Kidney (tissue), 14 donors: ENCODE data around the gene PSMA2. TPM values are rescaled to one million over a fixed set of nuclear protein-coding genes. Genes with fewer than 3 reads are reported as not detected.
"Not testable (repeated sequence)": the region's sequence is repeated elsewhere in the genome, so short reads cannot be mapped to it uniquely, and the experiment has no call there.

Experiments used
- DNase-seq, 5 donors: peaks; one replicate each; pipeline ENCODE4 v3.0.0-alpha.2; 2013 to 2020
- FAIRE-seq: peaks from 2 replicates; lab custom pipeline; 2012; peaks lifted over from hg19 to GRCh38; lab: Jason Lieb, UNC
- H3K27ac ChIP-seq, 2 donors: one replicate each; pipeline ENCODE4 v1.7.0; 2013; ENCODE audit warnings: low read depth in 2 of 2, low read length in 2 of 2, inconsistent platforms in 1 of 2
- H3K27me3 ChIP-seq: one replicate; pipeline ENCODE4 v1.7.1; 2013; ENCODE audit warnings: low read length, inconsistent platforms; ENCODE audit not compliant: control insufficient read depth, insufficient read depth
- H3K36me3 ChIP-seq, 3 donors: one replicate each; pipeline versions ENCODE4 v1.7.0 to v1.7.1; 2013; ENCODE audit warnings: low read length in 3 of 3, control low read depth in 1 of 3, inconsistent platforms in 1 of 3; ENCODE audit not compliant: insufficient read depth in 3 of 3, control insufficient read depth in 2 of 3
- H3K4me1 ChIP-seq, 3 donors: one replicate each; pipeline versions ENCODE4 v1.7.0 to v1.7.1; 2013; ENCODE audit warnings: low read length in 3 of 3, inconsistent platforms in 1 of 3, low read depth in 1 of 3; ENCODE audit not compliant: control insufficient read depth in 2 of 3, insufficient read depth in 2 of 3
- H3K4me3 ChIP-seq, 3 donors: one replicate each; pipeline versions ENCODE4 v1.7.0 to v1.8.1; 2013; ENCODE audit warnings: low read length in 3 of 3, control low read depth in 1 of 3, inconsistent platforms in 1 of 3
- H3K9ac ChIP-seq, 3 donors: one replicate each; pipeline versions ENCODE4 v1.7.0 to v1.7.1; 2013; ENCODE audit warnings: low read length in 3 of 3, control low read depth in 1 of 3, inconsistent platforms in 1 of 3
- H3K9me3 ChIP-seq, 3 donors: one replicate each; pipeline versions ENCODE4 v1.7.0 to v1.7.1; 2013; ENCODE audit warnings: low read length in 3 of 3, control low read depth in 1 of 3, inconsistent platforms in 1 of 3; ENCODE audit not compliant: control insufficient read depth in 2 of 3, insufficient read depth in 1 of 3
- intact Hi-C: fragments of 100-400 bp; cut with DNase I; formaldehyde crosslinking; loops from one replicate; pipeline ENCODE4 v1.11.1; 2022
- polyA plus RNA-seq: library from polyadenylated mRNA; stranded (reverse); fragments of 350-450 nt; fragmentation: Illumina TruSeq; extraction: RNeasy Lipid Tissue Mini Kit (QIAGEN cat#74804); gene quantifications from one replicate; pipeline ENCODE4 v1.2.3, GENCODE V29; 2014; ENCODE audit warnings: low read depth, low replicate concordance; ENCODE audit not compliant: insufficient read depth
- total RNA-seq: library from RNA; stranded (reverse); fragmentation: NEBNext Ultra II Directional; extraction: Animal tissue kit (Norgen Biotek cat#: 25700); gene quantifications from one replicate; pipeline ENCODE4 v1.2.1, GENCODE V29; 2021
- TF ChIP-seq, protein P1 (sequence below): IDR thresholded peaks from 3 replicates; pipeline ENCODE4 v1.5.1; 2012; ENCODE audit warnings: mild to moderate bottlenecking, moderate library complexity, borderline replicate concordance; ENCODE audit not compliant: insufficient read depth; ENCODE audit errors: extremely low read depth
- donor health status: control.
- donor health status: control.
- donor health status: control.
- donor health status: control.
- donor health status: control.
- donor health status: DM: yes; HTN: yes; CAD: no.
- donor health status: Normal renal cell carcinoma (clear cell type).

Gene PSMA2
- total and polyA plus RNA-seq, 2 donors from 2014 or later: 60.5 to 202 TPM

DNA sequence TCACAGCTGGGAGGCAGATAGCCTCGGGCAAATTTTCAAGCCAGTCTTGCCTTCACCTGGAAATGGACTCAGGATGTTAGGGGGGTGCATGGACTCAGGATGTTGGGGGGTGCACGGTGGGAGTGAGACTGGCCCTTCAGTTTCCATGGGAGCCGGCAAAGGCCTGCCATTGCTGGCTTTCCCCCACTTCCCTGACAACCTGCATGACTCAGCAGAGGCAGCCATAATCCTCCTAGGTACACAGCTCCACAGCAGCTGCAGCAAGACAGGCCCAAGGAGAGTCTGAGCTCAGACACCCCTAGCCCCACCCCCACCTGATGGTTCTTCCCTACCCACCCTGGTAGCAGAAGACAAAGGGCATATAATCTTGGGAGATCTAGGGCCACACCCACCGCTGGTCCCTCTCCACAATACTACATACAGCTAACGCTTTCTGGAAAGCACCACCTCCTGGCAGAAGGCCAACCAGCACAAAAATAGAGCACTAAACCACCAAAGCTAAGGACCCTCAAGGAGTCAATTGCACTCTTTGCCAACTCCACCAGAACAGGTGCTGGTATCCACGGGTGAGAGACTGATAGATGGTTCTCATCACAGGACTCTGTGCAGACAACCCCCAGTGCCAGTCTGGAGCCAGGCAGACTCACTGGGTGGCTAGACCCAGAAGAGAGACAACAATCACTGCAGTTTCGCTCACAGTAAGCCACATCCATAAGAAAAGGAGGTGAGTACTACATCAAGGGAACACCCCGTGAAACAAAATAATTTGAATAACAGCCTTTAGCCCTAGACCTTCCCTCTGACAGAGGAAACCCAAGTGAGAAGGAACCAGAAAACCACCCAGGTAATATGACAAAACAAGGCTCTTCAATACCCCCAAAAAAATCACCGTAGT is 38.4 kb downstream of the PSMA2 start:
- Histone ChIP-seq H3K4me1 (peaks cover 0 to 3% (median 0%) of the 10 kb centered on the region in 3 donors), H3K36me3 (no peaks in the 10 kb centered on the region), H3K27me3 (no peaks in the 10 kb centered on the region), H3K27ac (no peak overlapping the region), H3K9me3 (no peaks in the 10 kb centered on the region), H3K4me3 (no peak overlapping the region), H3K9ac (no peak overlapping the region)
- TF ChIP-seq, protein P1, sequence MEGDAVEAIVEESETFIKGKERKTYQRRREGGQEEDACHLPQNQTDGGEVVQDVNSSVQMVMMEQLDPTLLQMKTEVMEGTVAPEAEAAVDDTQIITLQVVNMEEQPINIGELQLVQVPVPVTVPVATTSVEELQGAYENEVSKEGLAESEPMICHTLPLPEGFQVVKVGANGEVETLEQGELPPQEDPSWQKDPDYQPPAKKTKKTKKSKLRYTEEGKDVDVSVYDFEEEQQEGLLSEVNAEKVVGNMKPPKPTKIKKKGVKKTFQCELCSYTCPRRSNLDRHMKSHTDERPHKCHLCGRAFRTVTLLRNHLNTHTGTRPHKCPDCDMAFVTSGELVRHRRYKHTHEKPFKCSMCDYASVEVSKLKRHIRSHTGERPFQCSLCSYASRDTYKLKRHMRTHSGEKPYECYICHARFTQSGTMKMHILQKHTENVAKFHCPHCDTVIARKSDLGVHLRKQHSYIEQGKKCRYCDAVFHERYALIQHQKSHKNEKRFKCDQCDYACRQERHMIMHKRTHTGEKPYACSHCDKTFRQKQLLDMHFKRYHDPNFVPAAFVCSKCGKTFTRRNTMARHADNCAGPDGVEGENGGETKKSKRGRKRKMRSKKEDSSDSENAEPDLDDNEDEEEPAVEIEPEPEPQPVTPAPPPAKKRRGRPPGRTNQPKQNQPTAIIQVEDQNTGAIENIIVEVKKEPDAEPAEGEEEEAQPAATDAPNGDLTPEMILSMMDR: no peak
- DNase-seq (no peak), FAIRE-seq (no peak)
- intact Hi-C loops: no loop called here

DNA sequence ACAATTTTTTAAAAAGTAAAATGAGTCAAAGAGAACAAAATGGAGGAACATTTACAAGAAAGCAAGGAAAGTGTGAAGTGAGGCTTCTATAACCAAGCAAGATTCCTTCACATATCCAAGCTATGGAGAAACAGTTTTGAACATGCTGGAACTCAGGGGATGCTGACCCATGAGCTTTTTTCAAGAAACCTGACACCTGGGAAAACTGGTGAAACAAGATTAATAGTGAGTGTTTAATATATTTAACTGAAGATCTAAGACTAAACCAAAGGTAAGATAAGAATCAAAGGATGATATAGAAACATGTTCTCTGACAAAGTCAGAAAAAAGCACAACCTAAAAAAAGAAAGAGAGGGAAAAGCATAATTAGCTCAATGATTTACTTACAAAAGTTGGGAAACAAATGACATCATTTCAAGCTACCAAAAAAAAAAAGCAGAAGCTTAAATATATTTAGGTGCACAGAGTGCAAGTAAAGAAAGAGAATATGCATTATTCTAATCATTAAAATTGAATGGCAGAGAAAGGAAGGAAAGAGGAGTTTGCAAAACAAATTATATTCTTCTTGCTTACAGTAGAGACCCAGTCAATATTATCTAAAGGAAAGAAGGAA is 45.0 kb downstream of the PSMA2 start:
- Histone ChIP-seq H3K27ac (no peak overlapping the region), H3K9me3 (no peaks in the 10 kb centered on the region), H3K27me3 (no peaks in the 10 kb centered on the region), H3K36me3 (no peaks in the 10 kb centered on the region), H3K4me3 (peak overlapping the region in 2 of 3 donors; percentile 81 to 96), H3K9ac (no peak overlapping the region), H3K4me1 (peaks cover 0 to 5% (median 5%) of the 10 kb centered on the region in 3 donors)
- intact Hi-C loops: no loop called here
- TF ChIP-seq, protein P1: no peak
- no peak for FAIRE-seq
- peak in 2 of 5 donors; percentile 49 to 51 for DNase-seq

- no peak overlapping the region for H3K9ac ChIP-seq
- H3K27me3 ChIP-seq: no peaks in the 10 kb centered on the region
- H3K9me3 ChIP-seq: no peaks in the 10 kb centered on the region
- peaks cover 0 to 5% (median 5%) of the 10 kb centered on the region in 3 donors for H3K4me1 ChIP-seq
- intact Hi-C loops: no loop called here
- DNase-seq: no peak
- no peak overlapping the region for H3K27ac ChIP-seq
- TF ChIP-seq, protein P1: no peak
- FAIRE-seq: peak; percentile 55
- no peaks in the 10 kb centered on the region for H3K36me3 ChIP-seq
- H3K4me3 ChIP-seq: no peak overlapping the region
These were observed 45.8 kb downstream of the PSMA2 start for GRCh38 chr7:42886129-42886528.

DNA sequence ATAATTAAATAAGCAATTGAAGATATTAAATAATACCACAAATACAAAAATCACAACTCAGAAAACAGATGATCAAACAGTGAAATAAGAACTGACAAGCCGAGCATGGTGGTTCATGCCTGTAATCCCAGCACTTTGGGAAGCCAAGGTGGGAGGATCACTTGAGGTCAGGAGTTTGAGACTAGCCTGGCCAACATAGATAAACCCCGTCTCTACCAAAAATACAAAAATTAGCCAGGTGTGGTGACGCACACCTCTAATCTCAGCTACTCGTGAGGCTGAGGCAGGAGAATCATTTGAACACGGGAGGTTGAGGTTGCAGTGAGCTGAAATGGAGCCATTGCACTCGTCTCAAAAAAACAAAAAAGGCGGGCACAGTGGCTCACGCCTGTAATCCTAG is 46.8 kb downstream of the PSMA2 start:
- intact Hi-C loops, H3K4me3 ChIP-seq, H3K36me3 ChIP-seq, H3K27ac ChIP-seq, H3K4me1 ChIP-seq, FAIRE-seq, H3K9ac ChIP-seq, H3K27me3 ChIP-seq, H3K9me3 ChIP-seq, DNase-seq: not testable (repeated sequence)
